ENCODE data around the gene IFRD1.

GRCh38 chr7:112504093-112504695 lies 53.9 kb downstream of the IFRD1 start:
- no peak for TF ChIP-seq CTCF (IDR thresholded peaks at IDR 0.05)
- no peak for TF ChIP-seq POLR2A (IDR thresholded peaks at IDR 0.05)

Measured in stomach (tissue), 4 donors.